Measurements from ENCODE around the gene ITGB3.
"Not testable (repeated sequence)": the region's sequence is repeated elsewhere in the genome, so short reads cannot be mapped to it uniquely, and the experiment has no call there.

Gene ITGB3

DNA sequence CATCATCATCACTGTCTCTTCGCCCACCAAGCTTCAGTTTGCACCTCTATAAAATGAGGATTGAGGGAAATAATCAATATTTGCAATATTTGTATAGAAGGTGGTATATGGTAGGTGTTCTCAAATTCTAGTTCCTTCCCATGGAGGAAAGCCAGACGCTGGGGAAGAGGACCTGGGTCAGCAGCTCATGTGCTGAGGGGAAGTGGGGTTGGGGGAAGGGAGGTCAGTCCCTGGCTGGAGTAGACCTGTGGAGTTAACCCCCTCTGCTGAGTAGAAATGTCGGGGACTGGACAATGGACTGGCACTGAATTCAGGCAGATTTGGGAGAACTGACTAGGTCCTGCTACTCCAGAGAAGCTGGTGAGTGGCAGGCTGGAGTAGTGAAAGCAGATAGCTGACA is 12.8 kb upstream of the ITGB3 start:
- no peak for DNase-seq (ENCODE audit: low read depth, low spot score)
- peak overlapping the region; percentile 87 for H3K27ac ChIP-seq

DNA sequence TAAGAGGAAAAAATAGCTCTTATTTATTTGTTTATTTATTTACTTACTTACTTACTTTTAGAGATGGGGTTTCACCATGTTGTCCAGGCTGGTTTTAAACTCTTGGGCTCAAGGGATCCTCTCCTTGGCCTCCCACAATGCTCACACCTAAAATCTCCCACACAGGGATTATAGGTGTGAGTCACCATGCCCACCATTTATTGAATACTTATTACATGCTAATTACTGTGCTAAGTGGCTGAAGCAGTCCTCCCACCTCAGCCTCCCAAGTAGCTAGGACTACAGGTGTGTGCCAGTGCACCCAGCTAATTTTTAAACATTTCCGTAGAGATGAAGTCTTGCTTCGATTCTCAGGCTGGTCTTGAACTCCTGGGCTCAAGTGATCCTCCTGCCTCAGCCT is 11.0 kb upstream of the ITGB3 start:
- no peak overlapping the region for H3K27ac ChIP-seq
- no peak for DNase-seq (ENCODE audit: low read depth, low spot score)

DNA sequence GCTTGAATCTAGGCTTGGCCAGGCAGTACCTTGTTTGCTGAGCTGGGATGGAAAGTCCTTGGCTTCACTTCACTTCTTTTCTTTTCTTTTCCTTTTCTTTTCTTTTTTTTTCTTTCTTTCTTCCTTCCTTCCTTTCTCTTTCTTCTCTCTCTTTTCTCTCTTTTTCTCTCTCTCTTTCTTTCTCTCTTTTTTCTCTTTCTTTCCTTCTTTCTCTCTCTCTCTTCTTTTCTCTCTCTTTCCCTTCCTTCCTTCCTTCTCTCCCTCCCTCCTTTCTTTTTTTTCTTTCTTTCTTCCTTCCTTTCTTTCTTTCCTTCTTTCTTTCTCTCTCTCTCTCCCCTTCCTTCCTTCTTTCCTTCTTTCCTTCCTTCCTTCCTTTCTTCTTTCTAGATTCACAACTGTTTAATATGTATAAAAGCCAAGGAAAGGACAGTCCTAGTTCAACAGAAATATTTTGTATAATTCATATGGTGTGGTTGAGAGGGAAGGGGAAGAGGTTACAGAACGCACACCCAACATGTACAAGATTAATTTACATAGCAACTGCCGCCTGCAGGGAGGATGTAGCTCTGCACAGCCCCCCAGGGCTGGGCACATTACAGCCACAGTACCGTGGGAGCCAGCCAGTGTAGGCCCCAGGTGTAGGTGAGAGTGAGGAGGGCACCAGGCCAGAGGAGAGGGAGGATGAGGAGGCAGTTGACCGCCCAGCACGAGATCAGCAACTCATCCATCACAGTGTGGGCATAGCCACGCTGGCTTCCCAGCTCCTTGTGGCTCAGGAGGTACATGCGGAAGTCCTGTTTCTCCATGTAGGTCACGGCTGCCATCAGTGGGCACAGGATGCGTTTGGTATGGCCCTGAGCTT is 9.7 kb upstream of the ITGB3 start:
- no peak overlapping the region for H3K27ac ChIP-seq
- DNase-seq (ENCODE audit: low read depth, low spot score) = no peak

DNA sequence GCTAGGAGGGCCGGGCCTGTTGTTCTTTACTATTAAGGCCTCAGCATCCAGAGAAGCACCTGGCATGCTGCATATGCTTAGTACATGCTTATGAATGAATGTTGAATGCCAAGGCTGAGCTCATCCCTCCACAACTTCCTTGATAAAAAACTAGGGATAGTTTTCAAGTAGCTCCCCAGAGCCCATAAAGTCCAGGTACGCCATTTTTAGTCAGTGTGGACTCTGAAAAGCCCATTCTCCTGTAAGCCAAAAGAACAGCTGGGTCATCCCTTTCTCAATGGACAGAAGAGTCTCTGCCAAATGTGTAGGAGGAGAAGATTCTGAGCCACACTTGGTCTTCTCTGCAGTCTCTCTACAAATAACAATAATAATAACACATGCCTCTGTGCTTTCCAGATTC is 8.9 kb upstream of the ITGB3 start:
- no peak overlapping the region for H3K27ac ChIP-seq
- no peak for DNase-seq (ENCODE audit: low read depth, low spot score)

DNA sequence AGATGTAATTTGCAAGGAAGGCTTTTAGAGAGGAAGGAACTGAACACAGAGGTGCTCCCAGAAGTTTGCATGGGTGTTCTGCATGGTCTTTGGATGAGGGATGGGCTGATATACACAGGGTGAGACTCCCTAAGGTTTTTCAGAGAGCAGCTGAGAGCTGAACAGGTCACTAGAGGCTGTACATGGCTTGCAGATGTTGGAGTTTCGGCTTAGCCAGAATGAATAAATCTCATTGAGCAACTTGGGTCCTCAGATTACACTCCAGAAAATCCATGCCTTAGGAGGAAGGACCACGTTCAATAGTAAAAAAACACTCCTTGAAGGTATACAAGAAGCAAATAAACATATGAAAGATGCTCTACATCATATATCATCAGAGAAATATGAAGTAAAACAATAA is 7.5 kb upstream of the ITGB3 start:
- no peak for DNase-seq (ENCODE audit: low read depth, low spot score)
- no peak overlapping the region for H3K27ac ChIP-seq

DNA sequence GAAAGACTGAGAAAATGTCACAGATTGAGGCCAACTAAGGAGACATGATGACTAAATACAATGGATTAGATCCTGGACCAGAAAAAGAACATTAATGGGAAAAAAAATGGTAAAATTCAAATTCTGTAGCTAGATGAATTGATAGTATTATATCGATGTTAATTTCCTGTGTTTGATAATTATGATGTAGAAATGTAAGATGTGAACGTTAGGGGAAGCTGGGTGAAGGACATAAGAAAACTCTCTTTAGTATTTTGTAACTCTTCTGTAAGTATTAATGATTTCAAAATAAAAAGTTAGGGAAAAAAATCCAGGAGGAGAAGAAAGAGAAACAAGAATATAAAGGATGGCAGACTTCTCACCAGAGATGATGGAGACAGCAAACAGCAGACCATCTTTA is 2.8 kb upstream of the ITGB3 start:
- H3K27ac ChIP-seq = no peak overlapping the region
- no peak for DNase-seq (ENCODE audit: low read depth, low spot score)

DNA sequence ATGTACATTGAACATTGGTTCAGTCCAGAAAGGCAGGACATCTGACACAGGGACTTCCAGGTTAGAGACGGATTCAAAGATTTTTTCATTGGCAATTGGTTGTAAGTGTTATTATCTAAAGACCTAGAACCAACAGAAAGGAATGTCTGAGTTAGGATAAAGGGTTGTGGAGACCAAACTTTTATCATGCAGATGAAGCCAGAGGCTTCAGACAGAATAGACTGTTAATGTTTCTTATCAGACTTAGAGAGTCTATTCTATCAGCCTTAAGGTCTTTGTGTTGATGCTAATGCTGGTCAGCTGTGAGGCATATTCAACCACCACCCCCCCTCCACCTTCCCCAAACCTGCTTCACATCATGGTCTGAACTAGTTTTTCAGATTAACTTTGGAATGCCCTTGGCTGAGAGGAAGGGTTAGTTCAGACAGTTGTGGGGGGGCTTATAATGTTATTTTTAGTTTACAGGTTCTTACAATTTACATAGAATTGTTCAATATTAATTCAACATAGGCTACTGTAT is 2.1 kb upstream of the ITGB3 start:
- no peak overlapping the region for H3K27ac ChIP-seq
- DNase-seq (ENCODE audit: low read depth, low spot score) = no peak

DNA sequence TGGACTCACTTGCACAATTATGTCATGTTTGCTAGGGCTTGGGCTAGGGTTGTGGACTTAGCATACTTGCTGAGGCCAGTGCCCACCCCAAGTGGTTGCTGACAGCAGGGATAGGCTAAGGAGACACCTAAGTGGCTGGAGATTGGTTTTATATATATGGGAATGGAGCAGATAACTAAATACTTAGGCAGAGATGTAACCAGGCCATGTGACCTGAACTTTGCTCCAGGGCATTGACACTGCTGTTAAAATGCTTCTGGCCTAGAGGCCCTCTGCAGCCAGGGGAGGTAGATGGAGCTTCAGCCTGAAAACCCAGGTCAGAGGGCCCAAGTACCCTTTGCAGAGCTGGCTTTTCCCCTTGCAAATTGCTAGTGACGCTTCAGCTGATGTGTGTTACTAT is 1.4 kb upstream of the ITGB3 start:
- DNase-seq (ENCODE audit: low read depth, low spot score) = no peak
- no peak overlapping the region for H3K27ac ChIP-seq

DNA sequence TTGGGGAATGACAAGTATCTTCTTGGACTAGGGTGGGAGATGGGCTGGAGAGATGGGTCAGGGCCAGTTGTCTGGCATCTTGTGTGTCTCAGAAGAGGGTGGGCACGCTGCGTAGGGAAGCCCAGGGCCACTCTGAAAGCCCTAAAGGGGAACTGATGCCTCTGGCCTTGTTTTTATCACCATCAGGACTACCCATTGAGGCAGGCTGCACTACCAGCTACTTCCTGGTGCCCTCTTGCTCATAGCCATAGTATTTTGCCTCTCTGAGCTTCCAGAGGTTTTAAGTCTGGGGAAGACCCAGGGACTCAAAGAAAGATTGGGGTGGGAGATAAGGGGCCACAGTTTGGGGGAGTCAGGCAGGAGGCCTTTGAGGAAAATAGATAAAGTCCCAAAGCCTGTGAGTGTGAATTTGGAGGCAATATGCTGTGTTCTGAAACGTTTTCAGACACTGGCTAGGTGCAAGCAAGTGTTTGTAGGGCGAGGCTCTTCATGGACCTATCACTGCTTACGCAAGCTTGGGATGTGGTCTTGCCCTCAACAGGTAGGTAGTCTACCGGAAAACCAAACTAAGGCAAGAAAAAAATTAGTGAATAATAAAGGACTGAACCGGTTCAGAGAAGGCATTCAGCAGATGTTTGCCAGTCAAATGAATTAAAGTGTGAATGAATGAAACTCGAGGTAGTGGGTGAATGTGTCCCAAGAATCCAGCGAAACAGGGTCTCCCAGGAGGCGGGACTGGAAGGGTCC is 688 bp upstream of the ITGB3 start:
- DNase-seq (ENCODE audit: low read depth, low spot score) = no peak
- no peak overlapping the region for H3K27ac ChIP-seq

DNA sequence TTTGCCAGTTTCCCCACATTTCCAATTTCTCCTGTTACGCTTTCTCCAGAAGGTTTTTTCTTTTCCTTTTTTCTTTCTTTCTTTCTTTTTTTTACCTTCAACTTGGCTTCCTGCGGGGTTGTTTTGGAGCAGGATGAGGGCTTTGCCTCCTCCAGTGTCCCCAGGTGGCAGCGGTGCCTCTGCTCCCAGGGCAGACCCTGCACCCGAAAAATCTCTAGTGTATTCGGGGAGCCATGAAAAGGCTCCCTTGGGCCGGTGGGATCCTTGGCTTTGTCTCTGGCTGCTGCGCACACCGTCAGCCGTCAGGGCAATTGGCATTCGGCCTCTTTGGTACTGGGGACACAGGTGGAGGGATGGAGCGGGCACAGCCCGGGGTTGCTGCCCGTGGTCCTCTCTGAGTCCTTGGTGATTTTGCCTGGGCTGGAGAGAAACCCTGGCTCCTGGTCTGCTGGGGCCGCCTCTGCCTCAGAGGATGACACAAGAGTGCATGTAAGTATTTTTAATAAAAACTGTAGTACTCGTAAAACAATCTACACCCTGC is 846 bp downstream of the ITGB3 start:
- H3K27ac ChIP-seq = no peak overlapping the region
- no peak for DNase-seq (ENCODE audit: low read depth, low spot score)

DNA sequence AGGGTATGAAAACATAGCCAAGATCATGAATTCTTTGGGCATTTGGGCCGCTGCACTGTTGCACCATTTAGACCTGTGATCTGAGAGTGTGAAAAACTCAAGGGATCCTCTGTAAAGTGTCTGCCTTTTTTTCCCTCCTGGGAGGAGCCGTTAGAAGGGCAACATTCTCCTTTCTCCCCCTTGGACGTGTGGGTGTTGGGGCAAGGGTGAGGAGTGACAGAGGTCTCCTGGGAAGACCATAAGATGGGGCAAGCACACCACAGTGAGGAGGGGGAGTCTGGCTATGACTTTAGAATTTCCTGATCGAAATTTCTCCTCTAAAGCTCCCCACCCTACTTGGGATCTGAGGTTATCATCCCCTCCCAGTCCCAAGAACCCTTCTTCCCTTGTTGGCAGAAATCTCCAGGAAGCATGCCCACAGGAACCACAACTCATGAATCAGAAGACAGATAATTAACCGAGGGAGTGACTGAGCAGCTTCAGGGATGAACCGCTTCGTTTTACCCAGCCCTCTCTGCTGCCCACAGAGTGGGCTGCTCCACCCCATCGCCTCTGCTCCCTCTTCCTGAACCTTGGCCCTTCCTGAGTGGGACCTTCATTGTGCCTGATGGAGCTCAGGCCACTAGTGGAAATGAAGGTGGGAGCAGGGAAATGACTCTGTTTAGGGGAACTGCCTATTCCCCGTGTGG is 4.2 kb downstream of the ITGB3 start:
- H3K27ac ChIP-seq = no peak overlapping the region
- DNase-seq (ENCODE audit: low read depth, low spot score) = no peak

DNA sequence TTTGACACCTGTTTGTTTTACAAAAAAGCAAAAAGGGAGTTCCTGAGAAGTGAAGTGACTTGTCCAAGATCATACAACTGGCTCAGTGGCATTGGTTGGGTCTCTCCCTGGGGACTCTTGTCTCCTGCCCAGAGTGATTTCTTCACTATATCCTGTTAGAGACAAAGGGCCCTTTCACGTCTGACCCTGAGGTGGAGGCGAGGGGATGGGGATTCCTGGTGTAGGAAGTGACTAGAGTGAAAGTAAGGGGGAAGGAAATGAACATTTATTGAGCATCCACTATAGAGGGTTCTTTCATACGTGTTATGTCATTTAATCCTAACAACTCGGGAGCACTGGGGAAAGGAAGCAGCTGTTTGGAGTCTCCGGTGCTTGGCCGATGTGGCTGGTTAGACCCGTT is 9.0 kb downstream of the ITGB3 start:
- no peak for DNase-seq (ENCODE audit: low read depth, low spot score)
- H3K27ac ChIP-seq = no peak overlapping the region

DNA sequence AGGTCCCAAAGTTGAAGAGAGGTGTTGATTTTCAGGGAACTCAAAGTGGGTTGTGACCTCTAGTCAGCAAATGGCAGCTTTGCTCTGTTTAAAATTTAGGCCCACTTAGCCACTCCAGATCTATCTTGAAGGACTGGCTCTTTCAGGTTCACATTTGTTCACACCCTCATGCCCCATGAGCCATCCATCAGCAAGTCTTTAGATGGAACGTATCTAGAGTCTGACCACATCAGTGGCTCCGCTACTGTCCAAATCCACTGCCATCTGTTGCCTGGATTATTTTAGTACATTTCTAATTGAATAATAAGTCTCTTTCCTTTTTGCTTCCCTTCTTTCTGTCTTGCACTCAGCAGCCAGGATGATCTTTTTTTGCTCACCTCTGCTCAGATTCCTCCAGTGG is 10.5 kb downstream of the ITGB3 start:
- DNase-seq (ENCODE audit: low read depth, low spot score) = no peak

DNA sequence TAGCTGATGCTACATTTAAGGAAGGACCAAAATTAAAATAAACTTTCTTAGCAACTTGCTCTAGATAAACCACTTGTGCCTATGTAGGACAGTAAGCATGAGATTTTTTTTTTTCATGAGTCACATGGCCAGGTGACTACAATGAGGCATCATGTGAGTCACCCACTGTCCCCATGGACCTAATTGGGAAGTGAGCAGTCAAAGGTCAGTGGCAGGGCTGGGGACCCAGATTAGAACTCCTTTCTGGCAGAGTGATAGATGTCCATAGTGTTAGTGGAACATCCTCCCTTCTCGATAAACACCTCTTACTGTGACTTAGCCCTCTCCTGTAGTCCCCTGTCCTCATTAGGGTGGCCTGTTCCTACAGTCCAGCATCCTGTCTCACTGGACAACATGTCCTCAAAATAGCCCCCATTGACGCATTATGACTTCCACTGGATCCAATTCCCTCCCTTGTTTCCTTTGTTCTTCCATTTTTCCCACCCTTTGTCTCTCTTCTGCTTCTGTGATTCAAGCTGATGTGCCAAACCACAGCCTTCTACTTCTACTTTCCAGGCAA is 12.4 kb downstream of the ITGB3 start:
- DNase-seq (ENCODE audit: low read depth, low spot score) = no peak
- H3K27ac ChIP-seq = no peak overlapping the region

More for the DNA sequence above, 10.5 kb downstream of the ITGB3 start:
- H3K27ac ChIP-seq = no peak overlapping the region

DNA sequence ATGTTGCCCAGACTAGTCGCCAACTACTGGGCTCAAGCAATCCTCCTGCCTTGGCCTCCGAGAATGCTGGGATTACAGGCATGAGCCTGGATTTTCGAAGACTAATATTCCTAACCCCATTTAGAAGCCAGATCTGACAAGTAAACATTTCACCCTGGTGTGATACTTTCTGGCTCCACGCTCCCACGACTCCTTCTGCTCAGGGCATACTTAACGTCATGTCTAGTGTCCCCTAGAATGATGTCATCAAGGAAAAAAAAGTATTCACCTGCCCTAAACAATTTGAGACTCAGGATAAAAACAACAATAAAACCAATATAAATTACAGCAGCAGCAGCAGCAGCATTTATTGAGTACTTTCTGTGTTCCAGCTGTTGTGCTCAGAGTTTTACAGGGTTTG is 13.2 kb downstream of the ITGB3 start:
- DNase-seq (ENCODE audit: low read depth, low spot score) = no peak
- no peak overlapping the region for H3K27ac ChIP-seq

DNA sequence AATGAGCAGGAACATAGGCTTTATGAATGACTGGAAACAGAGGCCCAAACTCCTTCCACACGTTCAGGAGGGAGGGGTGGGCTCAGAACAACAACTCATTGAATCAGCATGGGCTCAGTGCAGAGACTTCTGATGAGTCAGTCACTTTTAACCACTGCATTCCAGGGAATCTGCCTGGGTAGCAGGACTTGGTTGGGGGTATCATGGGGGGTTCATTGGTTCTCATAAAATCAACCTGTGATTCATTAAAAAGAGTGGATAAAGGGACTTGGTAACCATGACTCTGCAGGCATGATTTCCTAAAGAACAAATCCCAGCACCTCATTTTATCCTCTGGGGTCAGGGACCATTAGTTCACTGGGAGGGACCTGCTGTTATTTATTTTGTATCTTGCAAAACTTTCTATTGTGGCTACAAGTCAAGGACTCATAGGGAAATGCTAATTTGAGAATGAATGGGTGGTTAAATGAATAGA is 13.8 kb downstream of the ITGB3 start:
- H3K27ac ChIP-seq = no peak overlapping the region
- no peak for DNase-seq (ENCODE audit: low read depth, low spot score)

DNA sequence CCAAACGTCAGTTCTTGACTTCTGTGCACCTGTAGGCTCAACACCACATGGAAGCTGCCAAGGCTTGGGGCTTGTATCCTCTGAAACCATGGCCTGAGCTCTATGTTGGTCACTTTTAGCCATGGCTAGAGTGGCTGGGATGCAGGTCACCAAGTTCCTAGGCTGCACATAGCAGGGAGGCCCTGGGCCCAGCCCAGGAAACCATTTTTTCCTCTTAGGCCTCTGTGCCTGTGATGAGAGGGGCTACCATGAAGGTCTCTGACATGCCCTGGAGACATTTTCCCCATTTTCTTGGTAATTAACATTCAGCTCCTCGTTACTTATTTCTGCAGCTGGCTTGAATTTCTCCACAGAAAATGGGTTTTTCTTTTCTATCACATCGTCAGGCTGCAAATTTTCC is 15.3 kb downstream of the ITGB3 start:
- H3K27ac ChIP-seq = not testable (repeated sequence)

DNA sequence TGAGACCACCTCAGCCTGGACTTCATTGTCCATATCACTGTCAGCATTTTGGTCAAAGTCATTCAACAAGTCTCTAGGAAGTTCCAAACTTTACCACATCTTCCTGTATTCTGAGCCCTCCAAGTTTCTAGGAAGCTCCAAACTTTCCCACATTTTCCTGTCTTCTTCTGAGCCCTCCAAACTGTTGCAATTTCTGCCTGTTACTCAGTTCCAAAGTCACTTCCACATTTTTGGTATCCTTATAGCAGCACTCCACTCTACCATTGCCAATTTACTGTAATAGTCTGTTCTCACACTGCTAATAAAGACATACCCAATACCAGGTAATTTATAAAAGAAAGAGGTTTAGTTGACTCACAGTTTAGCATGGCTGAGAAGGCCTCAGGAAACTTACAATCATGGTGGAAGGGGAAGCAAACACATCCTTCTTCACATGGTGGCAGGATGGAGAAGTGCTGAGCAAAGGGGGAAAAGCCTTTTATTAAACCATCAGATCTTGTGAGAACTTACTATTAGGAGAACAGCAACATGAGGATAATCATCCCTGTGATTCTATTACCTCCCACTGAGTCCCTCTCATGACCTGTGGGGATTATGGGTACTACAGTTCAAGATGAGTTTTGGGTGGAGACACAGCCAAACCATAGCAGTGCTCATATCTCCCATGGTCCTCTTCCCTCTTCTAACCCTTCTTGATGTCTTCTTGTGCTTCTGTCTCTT is 16.1 kb downstream of the ITGB3 start:
- not testable (repeated sequence) for H3K27ac ChIP-seq; DNase-seq (ENCODE audit: low read depth, low spot score)

More for the DNA sequence above, 15.3 kb downstream of the ITGB3 start:
- not testable (repeated sequence) for DNase-seq (ENCODE audit: low read depth, low spot score)

DNA sequence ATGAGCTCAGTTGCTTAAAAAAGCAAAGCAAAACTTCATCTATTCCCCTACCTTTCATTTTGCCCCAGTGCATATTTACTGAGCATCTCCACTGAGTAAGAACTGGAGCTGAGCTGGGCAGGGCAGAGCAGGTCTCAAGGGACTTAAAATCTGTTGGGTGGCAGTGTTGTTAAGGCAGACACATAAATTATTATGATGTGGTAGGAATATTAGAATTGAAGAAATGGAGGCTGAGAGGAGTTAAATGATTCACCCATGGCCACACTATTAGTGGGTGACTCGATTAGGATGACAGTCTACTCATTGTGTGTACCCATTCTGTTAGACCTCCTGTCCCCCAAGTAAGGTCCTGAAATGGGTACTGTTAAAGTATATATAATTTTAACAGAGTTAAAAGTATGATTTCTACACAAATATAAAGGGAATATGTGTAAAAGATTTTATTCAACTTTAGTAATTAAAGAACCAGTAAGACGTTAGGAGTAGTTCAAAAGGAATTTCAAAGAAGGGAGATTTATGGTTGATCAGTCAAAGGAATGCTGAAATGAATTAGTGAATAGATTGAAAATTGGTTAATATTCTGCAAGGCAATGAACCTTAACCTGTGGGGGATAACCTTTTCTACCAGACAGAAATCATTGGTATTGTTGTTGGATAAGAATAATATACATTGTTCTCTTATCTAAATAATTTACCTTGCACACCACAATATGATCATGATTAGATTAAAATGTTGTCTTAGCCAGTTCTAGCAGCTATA is 17.5 kb downstream of the ITGB3 start:
- DNase-seq (ENCODE audit: low read depth, low spot score) = no peak
- no peak overlapping the region for H3K27ac ChIP-seq

Data from epithelial cell of prostate (primary cell).